ENCODE measurements around the gene FKBP6.
"Not testable (repeated sequence)": the region's sequence is repeated elsewhere in the genome, so short reads cannot be mapped to it uniquely, and the experiment has no call there.

DNA sequence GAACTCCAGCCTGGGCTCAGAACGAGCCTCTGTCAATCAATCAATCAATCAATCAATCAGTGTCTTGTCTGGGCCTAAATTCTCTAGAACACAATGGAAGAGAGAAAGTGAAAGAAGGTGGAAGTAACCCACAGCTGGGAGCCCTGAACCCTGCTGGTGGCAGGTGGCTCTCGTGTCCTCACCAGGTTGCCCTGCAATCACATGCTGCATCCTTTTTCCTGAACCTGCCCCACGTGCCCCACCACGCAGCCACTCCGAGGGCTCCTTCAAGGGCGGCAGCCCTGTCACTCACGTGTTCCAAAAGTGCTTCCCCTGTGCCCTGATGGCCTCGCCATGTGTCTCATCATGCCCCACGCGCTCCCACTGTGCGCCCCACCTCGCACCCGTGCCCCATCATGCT, 512 bp upstream of the FKBP6 start:
- not testable (repeated sequence) for TF ChIP-seq ZNF830 (tag by site-specific recombination; IDR thresholded peaks at IDR 0.05; ENCODE audit: low read depth); PATZ1 (tag by site-specific recombination; IDR thresholded peaks at IDR 0.05); REST (tag by site-specific recombination; IDR thresholded peaks at IDR 0.05); ZNF404 (tag by site-specific recombination; IDR thresholded peaks at IDR 0.05); ZFP37 (tag by site-specific recombination; IDR thresholded peaks at IDR 0.05); ZNF473 (tag by site-specific recombination; IDR thresholded peaks at IDR 0.05); ZBTB49 (tag by site-specific recombination; IDR thresholded peaks at IDR 0.05; ENCODE audit: low read depth); ZNF549 (tag by site-specific recombination; IDR thresholded peaks at IDR 0.05)
- TF ChIP-seq, protein P1, sequence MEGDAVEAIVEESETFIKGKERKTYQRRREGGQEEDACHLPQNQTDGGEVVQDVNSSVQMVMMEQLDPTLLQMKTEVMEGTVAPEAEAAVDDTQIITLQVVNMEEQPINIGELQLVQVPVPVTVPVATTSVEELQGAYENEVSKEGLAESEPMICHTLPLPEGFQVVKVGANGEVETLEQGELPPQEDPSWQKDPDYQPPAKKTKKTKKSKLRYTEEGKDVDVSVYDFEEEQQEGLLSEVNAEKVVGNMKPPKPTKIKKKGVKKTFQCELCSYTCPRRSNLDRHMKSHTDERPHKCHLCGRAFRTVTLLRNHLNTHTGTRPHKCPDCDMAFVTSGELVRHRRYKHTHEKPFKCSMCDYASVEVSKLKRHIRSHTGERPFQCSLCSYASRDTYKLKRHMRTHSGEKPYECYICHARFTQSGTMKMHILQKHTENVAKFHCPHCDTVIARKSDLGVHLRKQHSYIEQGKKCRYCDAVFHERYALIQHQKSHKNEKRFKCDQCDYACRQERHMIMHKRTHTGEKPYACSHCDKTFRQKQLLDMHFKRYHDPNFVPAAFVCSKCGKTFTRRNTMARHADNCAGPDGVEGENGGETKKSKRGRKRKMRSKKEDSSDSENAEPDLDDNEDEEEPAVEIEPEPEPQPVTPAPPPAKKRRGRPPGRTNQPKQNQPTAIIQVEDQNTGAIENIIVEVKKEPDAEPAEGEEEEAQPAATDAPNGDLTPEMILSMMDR (tag by site-specific recombination; IDR thresholded peaks at IDR 0.05) = not testable (repeated sequence)
- TF ChIP-seq, protein P2, sequence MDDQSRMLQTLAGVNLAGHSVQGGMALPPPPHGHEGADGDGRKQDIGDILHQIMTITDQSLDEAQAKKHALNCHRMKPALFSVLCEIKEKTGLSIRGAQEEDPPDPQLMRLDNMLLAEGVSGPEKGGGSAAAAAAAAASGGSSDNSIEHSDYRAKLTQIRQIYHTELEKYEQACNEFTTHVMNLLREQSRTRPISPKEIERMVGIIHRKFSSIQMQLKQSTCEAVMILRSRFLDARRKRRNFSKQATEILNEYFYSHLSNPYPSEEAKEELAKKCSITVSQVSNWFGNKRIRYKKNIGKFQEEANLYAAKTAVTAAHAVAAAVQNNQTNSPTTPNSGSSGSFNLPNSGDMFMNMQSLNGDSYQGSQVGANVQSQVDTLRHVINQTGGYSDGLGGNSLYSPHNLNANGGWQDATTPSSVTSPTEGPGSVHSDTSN (CRISPR knock-in tag; IDR thresholded peaks at IDR 0.05) = not testable (repeated sequence)

All from HEK293 (cell line).